Thyroid gland (tissue), 4 donors: ENCODE data around the gene NME3. TPM values are rescaled to one million over a fixed set of nuclear protein-coding genes. Genes with fewer than 3 reads are reported as not detected.

Experiments used
- DNase-seq, 2 donors: peaks; one replicate each; pipeline ENCODE4 v3.0.0-alpha.2; 2019
- H3K27ac ChIP-seq, 3 donors: fragments of 200-600 bp; sonication (generic); 1 replicate in 2 of 3; 2 replicates in 1 of 3; pipeline ENCODE4 v1.5.1; 2016 to 2019; ENCODE audit warnings: mild to moderate bottlenecking in 1 of 3, moderate library complexity in 1 of 3
- H3K27me3 ChIP-seq: fragments of 200-600 bp; sonication (generic); one replicate; pipeline ENCODE4 v1.5.1; 2019
- H3K36me3 ChIP-seq, 2 donors: fragments of 200-600 bp; sonication (generic); one replicate each; pipeline ENCODE4 v1.5.1; 2016 to 2019
- H3K4me1 ChIP-seq, 2 donors: fragments of 200-600 bp; sonication (generic); one replicate each; pipeline ENCODE4 v1.5.1; 2017 to 2019
- H3K4me3 ChIP-seq, 3 donors: fragments of 200-600 bp; sonication (generic); replicated peaks in 1 of 3; 1 replicate in 2 of 3; 2 replicates in 1 of 3; pipeline ENCODE4 v1.5.1; 2016; ENCODE audit warnings: mild to moderate bottlenecking in 1 of 3
- H3K9me3 ChIP-seq: fragments of 200-600 bp; sonication (generic); one replicate; pipeline ENCODE4 v1.5.1; 2017
- POLR2A ChIP-seq, 2 donors: fragments of 450-650 bp; IDR thresholded peaks; one replicate each; pipeline ENCODE4 v1.6.1; 2017; ENCODE audit warnings: antibody characterized with exemption in 2 of 2, mild to moderate bottlenecking in 2 of 2, moderate library complexity in 1 of 2
- WGBS, 2 donors: methylation state at CpG; one replicate each; pipeline ENCODE4 v1.1.5; 2017; 5-methylcytosine and 5-hydroxymethylcytosine counted together
- intact Hi-C: fragments of 100-400 bp; cut with DNase I; formaldehyde crosslinking; loops from one replicate; pipeline ENCODE4 v1.15.1; 2023
- total RNA-seq, 4 donors: library from RNA; depleted of rRNA; stranded (reverse); fragments of >200 nt; gene quantifications; one replicate each; pipeline ENCODE4 v1.2.3, GENCODE V29; 2016
- TF ChIP-seq, protein P1 (sequence below), 6 experiments: fragments of 200-600 bp in 3 of 6; fragments of 450-650 bp in 3 of 6; sonication (generic) in 3 of 6; IDR thresholded peaks; one replicate each; pipeline ENCODE4 v1.5.1; 2016 to 2019; ENCODE audit warnings: antibody characterized with exemption in 6 of 6, mild to moderate bottlenecking in 2 of 6, inconsistent platforms in 1 of 6, moderate library complexity in 1 of 6

The NME3 gene
- total RNA-seq, 4 donors from 2014 or later, result 43.7 to 173 (median 103) TPM

DNA sequence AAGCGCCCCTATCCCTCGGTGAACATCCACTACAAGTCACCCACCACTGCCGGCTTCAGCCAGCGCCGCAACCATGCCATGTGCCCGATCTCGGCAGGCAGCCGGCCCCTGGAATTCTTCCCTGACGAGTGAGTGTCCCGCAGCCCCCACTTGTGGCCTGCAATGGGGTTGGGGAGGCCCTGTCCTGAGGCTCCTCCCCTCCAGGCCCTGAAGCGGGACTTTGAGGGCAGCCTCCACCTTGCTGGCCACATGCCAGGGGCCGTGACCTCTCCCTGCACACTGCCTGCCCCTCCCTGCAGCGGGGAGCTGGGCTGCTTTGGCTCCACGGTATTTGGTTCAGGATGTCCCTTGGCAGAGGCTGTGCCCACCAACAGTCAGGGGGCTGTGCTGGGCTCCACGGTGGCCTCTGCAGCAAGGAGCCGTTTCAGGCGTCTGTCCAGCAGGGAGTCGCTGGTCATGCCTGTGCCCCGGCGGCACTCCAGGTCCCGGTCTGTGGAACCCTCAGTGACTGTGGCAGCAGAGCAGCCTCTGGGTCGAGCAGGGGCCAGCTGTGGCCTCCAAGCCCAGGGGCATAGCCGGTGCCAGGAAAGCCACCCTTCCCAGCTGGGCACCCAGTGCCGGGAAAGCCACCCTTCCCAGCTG, 8.3 kb downstream of the NME3 start:
- DNase-seq, result no peak
- intact Hi-C loops, result no loop called here
- H3K36me3 ChIP-seq, result peaks cover 53 to 67% of the 10 kb centered on the region in 2 donors
- no peaks in the 10 kb centered on the region for H3K27me3 ChIP-seq
- H3K9me3 ChIP-seq, result no peaks in the 10 kb centered on the region
- 91 to 93% methylated on average over 10 to 13 of the region's 24 CpGs for WGBS, 2 donors
- H3K27ac ChIP-seq, result no peak overlapping the region
- H3K4me3 ChIP-seq, result no peak overlapping the region
- H3K4me1 ChIP-seq, result no peaks in the 10 kb centered on the region
- no peak for TF ChIP-seq POLR2A (IDR thresholded peaks at IDR 0.05)
- TF ChIP-seq, protein P1, sequence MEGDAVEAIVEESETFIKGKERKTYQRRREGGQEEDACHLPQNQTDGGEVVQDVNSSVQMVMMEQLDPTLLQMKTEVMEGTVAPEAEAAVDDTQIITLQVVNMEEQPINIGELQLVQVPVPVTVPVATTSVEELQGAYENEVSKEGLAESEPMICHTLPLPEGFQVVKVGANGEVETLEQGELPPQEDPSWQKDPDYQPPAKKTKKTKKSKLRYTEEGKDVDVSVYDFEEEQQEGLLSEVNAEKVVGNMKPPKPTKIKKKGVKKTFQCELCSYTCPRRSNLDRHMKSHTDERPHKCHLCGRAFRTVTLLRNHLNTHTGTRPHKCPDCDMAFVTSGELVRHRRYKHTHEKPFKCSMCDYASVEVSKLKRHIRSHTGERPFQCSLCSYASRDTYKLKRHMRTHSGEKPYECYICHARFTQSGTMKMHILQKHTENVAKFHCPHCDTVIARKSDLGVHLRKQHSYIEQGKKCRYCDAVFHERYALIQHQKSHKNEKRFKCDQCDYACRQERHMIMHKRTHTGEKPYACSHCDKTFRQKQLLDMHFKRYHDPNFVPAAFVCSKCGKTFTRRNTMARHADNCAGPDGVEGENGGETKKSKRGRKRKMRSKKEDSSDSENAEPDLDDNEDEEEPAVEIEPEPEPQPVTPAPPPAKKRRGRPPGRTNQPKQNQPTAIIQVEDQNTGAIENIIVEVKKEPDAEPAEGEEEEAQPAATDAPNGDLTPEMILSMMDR (IDR thresholded peaks at IDR 0.05), result no peak

GRCh38 chr16:1762196-1762878, 9.0 kb downstream of the NME3 start:
- H3K27ac ChIP-seq, result no peak overlapping the region
- no peaks in the 10 kb centered on the region for H3K9me3 ChIP-seq
- H3K27me3 ChIP-seq, result no peaks in the 10 kb centered on the region
- H3K36me3 ChIP-seq, result peaks cover 47 to 62% of the 10 kb centered on the region in 2 donors
- TF ChIP-seq, protein P1 (IDR thresholded peaks at IDR 0.05), result no peak
- TF ChIP-seq POLR2A (IDR thresholded peaks at IDR 0.05), result no peak
- WGBS, 2 donors, result 80 to 85% methylated on average over 19 to 20 of the region's 30 CpGs
- intact Hi-C loops, result no loop called here
- no peaks in the 10 kb centered on the region for H3K4me1 ChIP-seq
- no peak overlapping the region for H3K4me3 ChIP-seq
- DNase-seq, result no peak

- peaks cover 45 to 58% of the 10 kb centered on the region in 2 donors for H3K36me3 ChIP-seq
Measured at GRCh38 chr16:1761751-1762150, 9.6 kb downstream of the NME3 start.

GRCh38 chr16:1760911-1761310, 10.4 kb downstream of the NME3 start:
- Histone ChIP-seq H3K4me3 (no peak overlapping the region), H3K4me1 (no peaks in the 10 kb centered on the region), H3K9me3 (no peaks in the 10 kb centered on the region), H3K27ac (no peak overlapping the region), H3K27me3 (no peaks in the 10 kb centered on the region), H3K36me3 (peaks cover 37 to 51% of the 10 kb centered on the region in 2 donors)
- no peak for TF ChIP-seq POLR2A (IDR thresholded peaks at IDR 0.05)
- TF ChIP-seq, protein P1 (IDR thresholded peaks at IDR 0.05), result no peak
- WGBS, 2 donors, result 91 to 99% methylated on average over 8 to 15 of the region's 15 CpGs
- no peak for DNase-seq
- intact Hi-C loops, result no loop called here

More at GRCh38 chr16:1761751-1762150, 9.6 kb downstream of the NME3 start:
- TF ChIP-seq POLR2A (IDR thresholded peaks at IDR 0.05), result no peak
- TF ChIP-seq, protein P1 (IDR thresholded peaks at IDR 0.05), result no peak
- WGBS, 2 donors, result 94 to 95% methylated on average over 15 of the region's 15 CpGs
- no peak for DNase-seq
- Histone ChIP-seq H3K9me3 (no peaks in the 10 kb centered on the region), H3K27ac (no peak overlapping the region), H3K27me3 (no peaks in the 10 kb centered on the region), H3K4me1 (no peaks in the 10 kb centered on the region), H3K4me3 (no peak overlapping the region)
- intact Hi-C loops, result no loop called here

DNA sequence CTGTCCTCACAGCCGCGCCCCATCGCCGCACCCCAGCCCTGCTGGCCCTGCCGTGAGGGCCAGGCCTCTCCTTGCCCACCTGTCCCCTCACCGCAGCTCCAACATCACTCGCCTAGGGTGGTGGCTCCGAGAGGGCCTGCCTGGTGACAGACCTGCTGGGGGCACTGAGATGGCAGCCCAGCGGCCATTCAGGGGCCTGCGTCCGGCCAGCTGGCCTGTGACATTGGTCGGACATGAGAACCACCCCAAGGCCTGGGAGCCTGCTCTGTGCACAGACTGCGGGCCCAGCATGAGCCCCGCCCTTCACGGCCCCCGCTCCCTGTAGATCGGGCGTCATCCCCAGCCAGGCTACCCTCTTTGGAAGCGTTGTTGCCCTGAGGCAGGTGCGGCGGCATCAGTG, 11.8 kb downstream of the NME3 start:
- Histone ChIP-seq H3K27me3 (no peaks in the 10 kb centered on the region), H3K9me3 (no peaks in the 10 kb centered on the region), H3K4me3 (no peak overlapping the region), H3K27ac (no peak overlapping the region), H3K4me1 (no peaks in the 10 kb centered on the region), H3K36me3 (peaks cover 24 to 38% of the 10 kb centered on the region in 2 donors)
- DNase-seq, result no peak
- TF ChIP-seq POLR2A (IDR thresholded peaks at IDR 0.05), result no peak
- TF ChIP-seq, protein P1 (IDR thresholded peaks at IDR 0.05), result no peak
- 98 to 99% methylated on average over 9 to 11 of the region's 21 CpGs for WGBS, 2 donors
- intact Hi-C loops, result no loop called here
